ENCODE measurements around the gene NOX4.
"Not testable (repeated sequence)": the region's sequence is repeated elsewhere in the genome, so short reads cannot be mapped to it uniquely, and the experiment has no call there.

Gene NOX4

GRCh38 chr11:89288004-89288403, 203.2 kb downstream of the NOX4 start:
- DNase-seq: not testable (repeated sequence)

DNA sequence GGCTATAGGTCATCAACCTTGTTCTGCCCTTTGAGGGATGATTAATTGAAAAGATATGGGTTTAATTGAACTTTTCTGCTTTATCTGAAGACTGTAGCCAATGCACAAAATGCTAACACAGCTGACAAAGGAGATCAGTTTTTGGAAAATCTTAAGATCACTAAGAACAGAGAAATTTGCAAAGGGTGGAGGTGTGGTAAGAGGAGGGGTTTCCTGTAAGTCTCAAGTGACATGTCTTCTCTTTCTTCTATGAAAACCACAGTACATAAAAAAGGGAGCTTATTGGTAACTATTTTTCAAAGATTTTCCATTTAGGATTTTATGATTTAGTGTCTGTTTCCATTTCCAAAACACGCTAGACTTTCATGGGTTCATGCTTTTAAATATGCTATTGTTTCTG, 204.6 kb downstream of the NOX4 start:
- DNase-seq: not testable (repeated sequence)

DNA sequence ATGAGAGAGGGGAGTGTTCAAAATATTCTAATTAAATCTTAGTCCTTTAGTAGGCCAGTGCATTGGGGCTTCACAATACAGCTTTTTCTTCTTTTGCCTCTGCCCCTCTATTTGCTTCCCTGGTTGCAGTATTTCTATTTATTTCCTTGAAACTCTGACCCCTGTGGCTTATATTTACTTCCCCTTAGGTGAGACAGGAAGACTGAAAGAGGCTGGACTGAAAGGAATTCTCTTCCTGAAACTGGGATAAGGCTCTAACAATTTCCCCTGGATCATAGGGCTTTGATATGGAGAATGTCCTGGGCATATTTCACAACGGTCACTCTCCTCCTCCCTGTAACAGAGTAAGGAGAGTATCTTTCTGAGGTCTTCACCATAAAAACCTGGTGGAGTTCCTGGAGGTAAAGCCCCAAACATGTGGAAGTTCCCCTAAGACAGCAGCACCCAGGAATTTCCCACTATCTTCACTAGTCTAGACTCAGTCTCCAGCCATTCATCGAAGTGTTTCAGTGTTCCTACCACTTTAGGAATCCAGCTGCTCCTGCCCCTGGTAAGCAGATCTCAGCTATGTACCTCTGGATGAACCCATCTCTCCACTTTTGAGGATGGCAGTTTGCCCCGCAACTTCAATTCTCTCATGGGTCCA, 210.0 kb downstream of the NOX4 start:
- not testable (repeated sequence) for DNase-seq

- no peak for DNase-seq
These were observed 212.0 kb downstream of the NOX4 start for GRCh38 chr11:89279176-89279575.

DNA sequence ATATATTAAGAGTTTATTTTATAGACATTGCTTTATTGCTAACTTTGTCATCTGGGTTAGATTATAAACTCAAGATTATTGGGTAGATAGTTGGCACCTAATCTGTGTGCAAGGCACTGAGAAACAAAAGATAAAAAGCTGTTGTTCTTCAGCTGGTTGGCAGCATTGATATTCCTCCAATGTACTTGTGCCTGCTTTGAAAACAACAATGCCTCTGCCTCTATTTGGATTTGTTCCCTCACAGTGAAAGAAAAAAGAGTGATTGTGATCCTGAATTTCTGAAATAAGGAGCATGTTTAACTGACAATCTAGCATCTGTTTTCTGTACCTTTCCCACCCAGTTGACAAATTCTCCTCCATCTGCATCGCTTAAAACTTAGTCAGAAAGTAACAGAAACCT, 215.2 kb downstream of the NOX4 start:
- no peak for DNase-seq

Measured in GF-D8 (cell line).